ENCODE results near the gene VPS41.

DNA sequence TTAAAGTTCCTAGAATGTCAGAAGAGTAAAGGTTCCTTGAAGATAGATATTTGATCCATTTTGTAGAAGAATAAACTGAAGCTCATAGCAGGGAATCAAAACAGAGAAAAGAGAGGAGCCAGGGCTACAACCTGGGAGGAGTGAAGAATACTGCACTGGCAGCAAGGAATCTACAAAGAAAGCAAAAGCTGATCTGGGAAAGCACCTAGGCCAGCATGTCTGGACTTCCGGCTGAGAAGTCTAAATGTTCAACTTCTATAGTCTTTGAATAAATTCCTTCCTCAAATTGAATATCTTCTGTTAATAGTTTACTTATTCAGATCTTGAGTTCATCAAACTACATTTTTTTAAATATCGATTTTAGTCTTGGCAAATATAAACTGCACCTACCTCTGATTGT, 78.2 kb downstream of the VPS41 start:
- TF ChIP-seq, protein P1, sequence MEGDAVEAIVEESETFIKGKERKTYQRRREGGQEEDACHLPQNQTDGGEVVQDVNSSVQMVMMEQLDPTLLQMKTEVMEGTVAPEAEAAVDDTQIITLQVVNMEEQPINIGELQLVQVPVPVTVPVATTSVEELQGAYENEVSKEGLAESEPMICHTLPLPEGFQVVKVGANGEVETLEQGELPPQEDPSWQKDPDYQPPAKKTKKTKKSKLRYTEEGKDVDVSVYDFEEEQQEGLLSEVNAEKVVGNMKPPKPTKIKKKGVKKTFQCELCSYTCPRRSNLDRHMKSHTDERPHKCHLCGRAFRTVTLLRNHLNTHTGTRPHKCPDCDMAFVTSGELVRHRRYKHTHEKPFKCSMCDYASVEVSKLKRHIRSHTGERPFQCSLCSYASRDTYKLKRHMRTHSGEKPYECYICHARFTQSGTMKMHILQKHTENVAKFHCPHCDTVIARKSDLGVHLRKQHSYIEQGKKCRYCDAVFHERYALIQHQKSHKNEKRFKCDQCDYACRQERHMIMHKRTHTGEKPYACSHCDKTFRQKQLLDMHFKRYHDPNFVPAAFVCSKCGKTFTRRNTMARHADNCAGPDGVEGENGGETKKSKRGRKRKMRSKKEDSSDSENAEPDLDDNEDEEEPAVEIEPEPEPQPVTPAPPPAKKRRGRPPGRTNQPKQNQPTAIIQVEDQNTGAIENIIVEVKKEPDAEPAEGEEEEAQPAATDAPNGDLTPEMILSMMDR (IDR thresholded peaks at IDR 0.05; ENCODE audit: low read depth, low read length, missing input control), result no peak
- TF ChIP-seq RAD21 (IDR thresholded peaks at IDR 0.05) (no peak), GABPA (IDR thresholded peaks at IDR 0.05 in 1 of 2, conservative IDR thresholded peaks at IDR 0.05 in 1 of 2) (no peak), YY1 (IDR thresholded peaks at IDR 0.05) (no peak), SP1 (IDR thresholded peaks at IDR 0.05) (no peak), TAF1 (conservative IDR thresholded peaks at IDR 0.05) (no peak), JUND (IDR thresholded peaks at IDR 0.05) (no peak)
- TF ChIP-seq, protein P2, sequence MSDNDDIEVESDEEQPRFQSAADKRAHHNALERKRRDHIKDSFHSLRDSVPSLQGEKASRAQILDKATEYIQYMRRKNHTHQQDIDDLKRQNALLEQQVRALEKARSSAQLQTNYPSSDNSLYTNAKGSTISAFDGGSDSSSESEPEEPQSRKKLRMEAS (IDR thresholded peaks at IDR 0.05), result no peak
- TF ChIP-seq, protein P3, sequence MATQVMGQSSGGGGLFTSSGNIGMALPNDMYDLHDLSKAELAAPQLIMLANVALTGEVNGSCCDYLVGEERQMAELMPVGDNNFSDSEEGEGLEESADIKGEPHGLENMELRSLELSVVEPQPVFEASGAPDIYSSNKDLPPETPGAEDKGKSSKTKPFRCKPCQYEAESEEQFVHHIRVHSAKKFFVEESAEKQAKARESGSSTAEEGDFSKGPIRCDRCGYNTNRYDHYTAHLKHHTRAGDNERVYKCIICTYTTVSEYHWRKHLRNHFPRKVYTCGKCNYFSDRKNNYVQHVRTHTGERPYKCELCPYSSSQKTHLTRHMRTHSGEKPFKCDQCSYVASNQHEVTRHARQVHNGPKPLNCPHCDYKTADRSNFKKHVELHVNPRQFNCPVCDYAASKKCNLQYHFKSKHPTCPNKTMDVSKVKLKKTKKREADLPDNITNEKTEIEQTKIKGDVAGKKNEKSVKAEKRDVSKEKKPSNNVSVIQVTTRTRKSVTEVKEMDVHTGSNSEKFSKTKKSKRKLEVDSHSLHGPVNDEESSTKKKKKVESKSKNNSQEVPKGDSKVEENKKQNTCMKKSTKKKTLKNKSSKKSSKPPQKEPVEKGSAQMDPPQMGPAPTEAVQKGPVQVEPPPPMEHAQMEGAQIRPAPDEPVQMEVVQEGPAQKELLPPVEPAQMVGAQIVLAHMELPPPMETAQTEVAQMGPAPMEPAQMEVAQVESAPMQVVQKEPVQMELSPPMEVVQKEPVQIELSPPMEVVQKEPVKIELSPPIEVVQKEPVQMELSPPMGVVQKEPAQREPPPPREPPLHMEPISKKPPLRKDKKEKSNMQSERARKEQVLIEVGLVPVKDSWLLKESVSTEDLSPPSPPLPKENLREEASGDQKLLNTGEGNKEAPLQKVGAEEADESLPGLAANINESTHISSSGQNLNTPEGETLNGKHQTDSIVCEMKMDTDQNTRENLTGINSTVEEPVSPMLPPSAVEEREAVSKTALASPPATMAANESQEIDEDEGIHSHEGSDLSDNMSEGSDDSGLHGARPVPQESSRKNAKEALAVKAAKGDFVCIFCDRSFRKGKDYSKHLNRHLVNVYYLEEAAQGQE (IDR thresholded peaks at IDR 0.05), result no peak
- TF ChIP-seq, protein P4, sequence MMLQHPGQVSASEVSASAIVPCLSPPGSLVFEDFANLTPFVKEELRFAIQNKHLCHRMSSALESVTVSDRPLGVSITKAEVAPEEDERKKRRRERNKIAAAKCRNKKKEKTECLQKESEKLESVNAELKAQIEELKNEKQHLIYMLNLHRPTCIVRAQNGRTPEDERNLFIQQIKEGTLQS (IDR thresholded peaks at IDR 0.05), result no peak

All from liver (tissue), 3 donors.